Measurements from ENCODE around the gene CHTOP. TPM values are rescaled to one million over a fixed set of nuclear protein-coding genes. Genes with fewer than 3 reads are reported as not detected.
A peak's percentile ranks its signal among the peaks of the same experiment; 100 is the strongest.

CHTOP gene
- total RNA-seq, 6 experiments from 2014 or later = 21.9 to 29.7 (median 26.0) TPM

- H3K4me3 ChIP-seq = no peak overlapping the region
- WGBS (ENCODE audit: insufficient coverage, low coverage, low lambda C conversion rate, missing lambda C conversion rate) = 48% methylated on average over 3 of the region's 3 CpGs
- H3K4me1 ChIP-seq = peaks cover 0 to 13% (median 7%) of the 10 kb centered on the region in 4 donors
- DNase-seq = no peak
- TF ChIP-seq POLR2A (IDR thresholded peaks at IDR 0.05) (no peak), CTCF (IDR thresholded peaks at IDR 0.05) (no peak)
- H3K27me3 ChIP-seq = no peaks in the 10 kb centered on the region
- no peaks in the 10 kb centered on the region for H3K36me3 ChIP-seq
- H3K27ac ChIP-seq = no peak overlapping the region
- H3K9me3 ChIP-seq = no peaks in the 10 kb centered on the region
- intact Hi-C loops (cut with DNase I) = no loop called here
- ATAC-seq = peak; percentile 15 to 41 (median 28)
Observed at GRCh38 chr1:153652805-153653500, 19.1 kb downstream of the CHTOP start.

- DNase-seq = no peak
- H3K4me1 ChIP-seq = peaks cover 0 to 12% (median under 1%) of the 10 kb centered on the region in 4 donors
- no peaks in the 10 kb centered on the region for H3K27me3 ChIP-seq
- no peaks in the 10 kb centered on the region for H3K36me3 ChIP-seq
- intact Hi-C loops (cut with DNase I) = no loop called here
- H3K9me3 ChIP-seq = no peaks in the 10 kb centered on the region
- no peak overlapping the region for H3K4me3 ChIP-seq
- no peak for ATAC-seq
- WGBS (ENCODE audit: insufficient coverage, low coverage, low lambda C conversion rate, missing lambda C conversion rate) = 57% methylated on average over 3 of the region's 3 CpGs
- no peak for TF ChIP-seq CTCF (IDR thresholded peaks at IDR 0.05)
- no peak for TF ChIP-seq POLR2A (IDR thresholded peaks at IDR 0.05)
- no peak overlapping the region for H3K27ac ChIP-seq
Observed at GRCh38 chr1:153655333-153655732, 21.5 kb downstream of the CHTOP start.

GRCh38 chr1:153658400-153659174, 24.7 kb downstream of the CHTOP start, which contains the start of gene SNAPIN:
TSS of gene SNAPIN (plus strand) at chr1:153658703. CDS start at chr1:153658744, 41 bp downstream.
- peak; percentile 94 to 97 (median 96) for ATAC-seq
- Histone ChIP-seq H3K27me3 (no peaks in the 10 kb centered on the region), H3K36me3 (peaks cover 0 to 26% (median 17%) of the 10 kb centered on the region in 4 donors), H3K4me3 (peak within 1 kb of the TSS; percentile 71 to 86 (median 77)), H3K27ac (peak within 1 kb of the TSS; percentile 85 to 96 (median 93)), H3K4me1 (peaks cover 0 to 12% (median 0%) of the 10 kb centered on the region in 4 donors), H3K9me3 (no peaks in the 10 kb centered on the region)
- WGBS (ENCODE audit: insufficient coverage, low coverage, low lambda C conversion rate, missing lambda C conversion rate) = 3% methylated on average over 42 of the region's 53 CpGs
- peak; percentile 63 for TF ChIP-seq POLR2A (IDR thresholded peaks at IDR 0.05)
- TF ChIP-seq CTCF (IDR thresholded peaks at IDR 0.05) = peak in 3 of 4 donors; percentile 17 to 25 (median 25)
- intact Hi-C loops (cut with DNase I) = no loop called here
- DNase-seq = peak; percentile 90 to 93 (median 90)

GRCh38 chr1:153659175-153659534, 25.3 kb downstream of the CHTOP start:
- Histone ChIP-seq H3K4me3 (peak overlapping the region; percentile 71 to 86 (median 77)), H3K4me1 (peaks cover 0 to 12% (median 0%) of the 10 kb centered on the region in 4 donors), H3K27ac (peak overlapping the region; percentile 85 to 96 (median 93)), H3K27me3 (no peaks in the 10 kb centered on the region), H3K9me3 (no peaks in the 10 kb centered on the region), H3K36me3 (peaks cover 0 to 31% (median 20%) of the 10 kb centered on the region in 4 donors)
- TF ChIP-seq POLR2A (IDR thresholded peaks at IDR 0.05) = no peak
- no peak for TF ChIP-seq CTCF (IDR thresholded peaks at IDR 0.05)
- no peak for ATAC-seq
- no peak for DNase-seq
- 28% methylated on average over 8 of the region's 8 CpGs for WGBS (ENCODE audit: insufficient coverage, low coverage, low lambda C conversion rate, missing lambda C conversion rate)
- intact Hi-C loops (cut with DNase I) = no loop called here

All from right lobe of liver (tissue), 6 donors.